LNCAP (cell line): ENCODE results near the gene NID2.

ENCODE experiments used
- TF ChIP-seq, protein P1 (sequence below): fragments of 450-650 bp; IDR thresholded peaks from 2 replicates; pipeline ENCODE4 v1.5.1; 2017; ENCODE audit warnings: mild to moderate bottlenecking

NID2 gene

DNA sequence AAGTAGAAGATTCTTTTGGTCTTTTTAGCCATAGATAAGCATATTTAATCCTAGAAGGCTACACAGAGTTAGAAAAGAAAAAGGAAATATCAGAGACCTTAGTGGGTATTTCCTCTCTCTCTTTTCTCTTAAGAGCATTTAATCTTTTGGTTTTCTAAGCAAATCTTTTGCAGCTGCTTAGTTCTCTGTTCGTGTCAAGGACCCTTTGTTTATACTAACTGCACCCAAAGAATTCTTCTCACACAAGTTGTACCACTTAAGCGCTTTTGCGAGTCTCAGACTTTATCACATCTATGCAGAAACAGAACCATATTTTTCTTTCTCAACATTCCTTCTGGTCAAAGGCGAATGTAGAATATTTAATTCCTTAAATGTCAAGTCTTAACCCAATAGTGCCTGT lies 17.9 kb upstream of the NID2 start:
- TF ChIP-seq, protein P1, sequence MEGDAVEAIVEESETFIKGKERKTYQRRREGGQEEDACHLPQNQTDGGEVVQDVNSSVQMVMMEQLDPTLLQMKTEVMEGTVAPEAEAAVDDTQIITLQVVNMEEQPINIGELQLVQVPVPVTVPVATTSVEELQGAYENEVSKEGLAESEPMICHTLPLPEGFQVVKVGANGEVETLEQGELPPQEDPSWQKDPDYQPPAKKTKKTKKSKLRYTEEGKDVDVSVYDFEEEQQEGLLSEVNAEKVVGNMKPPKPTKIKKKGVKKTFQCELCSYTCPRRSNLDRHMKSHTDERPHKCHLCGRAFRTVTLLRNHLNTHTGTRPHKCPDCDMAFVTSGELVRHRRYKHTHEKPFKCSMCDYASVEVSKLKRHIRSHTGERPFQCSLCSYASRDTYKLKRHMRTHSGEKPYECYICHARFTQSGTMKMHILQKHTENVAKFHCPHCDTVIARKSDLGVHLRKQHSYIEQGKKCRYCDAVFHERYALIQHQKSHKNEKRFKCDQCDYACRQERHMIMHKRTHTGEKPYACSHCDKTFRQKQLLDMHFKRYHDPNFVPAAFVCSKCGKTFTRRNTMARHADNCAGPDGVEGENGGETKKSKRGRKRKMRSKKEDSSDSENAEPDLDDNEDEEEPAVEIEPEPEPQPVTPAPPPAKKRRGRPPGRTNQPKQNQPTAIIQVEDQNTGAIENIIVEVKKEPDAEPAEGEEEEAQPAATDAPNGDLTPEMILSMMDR, result no peak

DNA sequence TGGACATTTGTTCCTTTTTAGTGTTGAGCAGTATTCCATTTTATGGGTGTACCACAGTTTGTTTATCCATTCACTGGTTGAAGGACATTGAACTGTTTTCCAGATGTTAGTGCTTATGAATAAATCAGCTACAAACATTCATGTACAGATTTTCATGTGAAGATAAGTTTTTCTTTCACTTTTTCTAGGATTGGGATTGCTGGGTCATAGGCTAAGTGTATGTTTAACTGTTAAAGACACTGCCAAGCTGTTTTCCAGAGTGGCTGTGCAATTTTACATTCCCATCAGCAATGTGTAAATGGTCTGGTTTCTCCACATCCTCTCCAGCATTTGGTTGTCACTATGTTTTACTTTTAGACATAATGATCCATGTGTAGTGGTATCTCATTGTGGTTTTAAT lies 14.0 kb upstream of the NID2 start:
- TF ChIP-seq, protein P1, result no peak

DNA sequence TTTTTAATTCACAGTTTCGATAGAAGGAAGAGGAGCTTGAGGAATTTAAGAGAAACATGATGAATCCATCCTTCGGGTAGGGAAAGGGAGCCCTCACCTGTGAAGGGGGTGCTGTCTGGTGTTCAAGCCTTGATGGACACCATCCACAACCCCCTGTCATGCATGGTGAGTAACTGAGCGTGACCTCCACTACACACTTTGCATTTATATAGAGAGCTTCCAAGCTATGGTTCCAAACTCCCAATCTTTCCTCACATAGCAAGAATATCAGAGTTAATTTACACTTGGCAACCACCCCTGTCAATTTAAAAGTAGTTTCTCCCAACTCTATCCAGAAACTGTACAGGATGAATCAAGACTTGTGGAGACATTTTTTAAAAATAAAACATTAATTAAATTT lies 13.1 kb upstream of the NID2 start:
- TF ChIP-seq, protein P1, result no peak

DNA sequence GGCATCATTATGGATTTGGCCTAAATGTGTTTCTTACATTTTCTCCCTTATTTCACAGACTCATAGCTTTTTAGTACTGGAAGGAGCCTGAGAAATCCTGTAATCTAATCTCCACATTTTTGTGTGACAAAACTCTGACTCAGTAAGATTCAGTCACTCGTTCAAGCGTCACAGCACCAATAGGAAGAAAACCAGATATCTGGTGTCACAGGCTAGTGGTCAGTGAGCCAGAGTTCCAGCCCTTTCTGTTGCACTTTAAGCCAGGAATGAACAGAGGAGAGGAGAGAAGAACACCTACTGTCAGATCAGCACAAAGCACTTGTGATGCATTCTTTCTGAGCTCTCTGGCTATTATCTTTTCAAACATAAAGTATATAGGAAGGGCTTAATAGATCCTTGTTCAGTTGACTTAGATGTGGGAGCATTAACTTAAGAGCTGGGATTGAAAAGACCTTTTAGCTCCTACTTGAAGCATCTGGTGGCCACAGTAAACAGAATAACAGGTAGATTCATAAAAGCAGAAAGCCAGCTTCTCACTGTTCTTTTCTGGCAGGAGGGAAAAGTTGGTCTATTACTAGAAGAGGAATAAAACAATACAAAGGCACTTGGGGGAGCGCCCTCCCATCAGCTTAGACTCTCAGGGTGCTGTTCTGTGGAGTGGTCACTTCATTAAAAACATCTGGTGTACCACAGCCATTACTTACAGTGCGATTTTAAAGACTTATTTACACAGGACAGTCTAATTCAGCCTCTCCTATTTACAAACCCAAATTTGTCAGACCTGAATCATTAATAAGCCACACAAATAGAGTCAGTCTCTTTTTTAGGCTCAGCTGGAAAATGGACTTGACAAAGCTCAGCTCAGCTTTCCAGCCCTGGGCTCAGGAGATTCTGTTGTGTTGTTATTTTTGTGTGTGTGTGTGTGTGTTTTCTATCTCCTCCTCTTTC lies 12.2 kb upstream of the NID2 start:
- TF ChIP-seq, protein P1, result no peak

DNA sequence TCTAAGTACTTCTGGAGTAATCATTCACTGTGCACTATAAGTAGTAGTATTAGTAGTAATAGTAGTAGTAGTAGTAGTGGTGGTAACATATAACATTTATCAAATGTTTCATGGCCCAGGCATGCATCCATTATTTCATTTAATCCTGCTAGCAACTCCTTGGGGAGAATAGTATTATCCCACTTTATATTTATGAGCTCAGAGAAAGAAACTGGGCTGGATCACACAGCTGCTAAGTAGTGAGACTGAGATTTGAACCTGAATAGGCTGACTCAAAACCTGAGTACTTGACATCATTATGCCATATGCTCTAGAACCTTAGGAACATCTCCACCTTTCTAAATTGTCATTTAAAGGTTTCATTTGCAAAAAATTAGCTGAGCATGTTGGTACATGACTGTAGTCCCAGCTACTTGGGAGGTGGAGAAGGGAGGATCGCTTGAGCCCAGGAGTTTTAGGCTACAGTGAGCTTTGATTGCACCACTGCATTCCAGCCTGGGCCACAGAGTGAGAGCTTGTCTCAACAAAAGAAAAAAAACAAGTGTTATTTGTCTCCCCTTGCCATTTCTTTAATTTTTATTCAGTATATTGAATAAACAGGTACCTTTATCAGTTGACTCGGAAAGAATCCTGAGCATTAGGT lies 11.4 kb upstream of the NID2 start:
- TF ChIP-seq, protein P1, result no peak

DNA sequence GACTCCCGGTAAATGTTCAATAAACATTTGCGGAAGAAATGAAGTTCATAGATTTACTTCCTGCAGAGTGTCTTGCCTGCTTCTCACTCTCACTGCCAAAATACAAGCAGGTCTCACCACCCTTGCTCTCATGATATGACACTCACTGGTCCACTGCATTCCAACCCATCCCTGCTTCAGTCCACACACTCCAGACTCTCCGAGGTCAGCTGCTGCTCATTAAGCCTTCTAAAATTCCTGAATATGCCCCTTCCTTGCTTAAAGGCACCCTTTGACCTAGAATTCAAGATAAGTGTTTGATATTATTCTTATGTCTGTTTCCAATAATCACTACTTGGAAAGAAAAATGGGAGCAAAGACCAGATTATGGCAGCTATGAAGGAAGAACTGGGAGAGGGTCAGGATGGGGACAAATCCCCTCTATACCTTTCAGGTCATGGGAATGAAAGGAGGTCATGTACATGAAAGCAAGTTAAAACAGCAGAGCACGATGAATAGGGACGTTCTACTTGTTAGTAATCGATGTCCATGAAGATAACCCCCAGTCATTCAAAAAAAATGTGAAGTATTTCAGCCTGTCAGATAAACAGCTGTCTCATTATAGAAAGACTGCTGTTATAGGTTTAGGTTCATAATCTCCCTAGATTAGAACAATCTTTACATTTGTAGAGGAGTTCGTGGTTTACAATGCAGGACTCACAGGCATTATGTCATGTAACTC lies 10.5 kb upstream of the NID2 start:
- TF ChIP-seq, protein P1, result no peak

DNA sequence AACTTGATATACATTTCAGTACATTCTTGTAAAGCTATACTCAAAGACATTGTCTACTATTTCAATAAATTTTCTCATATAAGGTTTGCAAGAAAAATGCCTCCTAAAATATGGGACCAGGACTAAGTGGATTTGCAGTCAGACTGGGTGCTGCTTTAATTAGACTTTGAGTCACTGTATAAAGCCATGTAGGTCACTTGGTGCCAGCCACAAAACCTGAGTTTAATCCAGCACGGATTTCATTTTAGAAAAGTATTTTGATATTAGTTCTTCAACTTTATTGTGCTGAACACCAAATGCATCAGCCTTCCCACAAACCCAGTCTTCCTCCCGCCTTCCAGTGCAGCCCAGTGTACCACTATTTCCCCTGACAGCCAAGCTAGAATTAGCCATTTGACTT lies 9.9 kb upstream of the NID2 start:
- TF ChIP-seq, protein P1, result no peak
